ENCODE data around the gene FAM222A.

FAM222A gene

DNA sequence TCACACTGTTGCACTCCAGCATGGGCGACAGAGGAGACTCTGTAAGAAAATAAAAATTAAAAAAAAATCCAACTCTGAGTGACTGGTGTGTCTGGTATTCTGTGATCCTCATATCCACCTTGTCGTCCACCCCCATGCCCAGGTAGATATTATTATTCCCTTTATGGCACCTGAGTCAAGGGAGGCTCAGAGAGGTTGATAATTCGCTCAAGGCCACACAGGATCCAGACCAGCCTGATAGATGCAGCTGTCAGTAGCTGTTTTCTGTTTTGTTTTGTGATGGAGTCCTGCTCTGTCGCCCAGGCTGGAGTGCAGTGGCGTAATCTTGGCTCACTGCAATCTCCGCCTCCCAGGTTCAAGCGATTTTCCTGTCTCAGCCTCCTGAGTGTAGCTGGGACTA, 14.8 kb upstream of the FAM222A start:
- no CpG with 5 or more reads among the region's 7 CpGs for WGBS (ENCODE audit: extremely low coverage, insufficient coverage, low lambda C conversion rate)

DNA sequence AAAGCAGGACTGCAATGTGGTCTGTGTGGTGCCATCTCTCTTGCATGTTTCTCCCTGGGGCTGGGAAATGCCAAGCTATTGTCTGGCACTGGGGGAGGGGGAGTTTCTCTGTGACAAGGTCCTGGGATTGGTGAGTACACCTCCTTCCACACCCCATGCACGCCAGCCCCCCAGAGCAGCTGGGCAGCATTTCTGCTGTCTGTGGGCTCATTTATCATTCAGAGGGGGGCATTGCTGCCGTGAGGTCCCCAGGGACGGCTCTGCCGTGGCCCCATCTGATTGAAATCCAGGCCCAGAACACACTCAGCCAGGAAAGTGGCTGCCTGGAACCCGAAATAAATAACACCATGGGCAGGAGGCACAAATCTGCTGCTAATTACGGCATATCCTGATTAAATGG, 12.6 kb upstream of the FAM222A start:
- Histone ChIP-seq H4K5ac (ENCODE audit: low read length) (no peak overlapping the region), H3K4me3 (ENCODE audit: low read length) (no peak overlapping the region), H2BK120ac (ENCODE audit: low read depth, low read length) (no peak overlapping the region), H3K56ac (ENCODE audit: low read length) (no peak overlapping the region), H3K23ac (ENCODE audit: low read length) (no peak overlapping the region), H2AK5ac (ENCODE audit: low read length) (no peak overlapping the region), H3K27me3 (ENCODE audit: insufficient read depth, low read length, poor library complexity) (no peaks in the 10 kb centered on the region), H3K4me1 (ENCODE audit: control insufficient read depth, low read depth, low read length) (no peaks in the 10 kb centered on the region), H2BK5ac (ENCODE audit: low read length) (no peak overlapping the region), H4K8ac (ENCODE audit: low read depth, low read length) (no peak overlapping the region), H3K4me2 (ENCODE audit: low read length) (no peak overlapping the region), H2BK15ac (replicated peaks; ENCODE audit: low read depth) (no peak overlapping the region), H3K27ac (ENCODE audit: low read depth, low read length) (no peak overlapping the region), H3K9ac (ENCODE audit: low read length) (no peak overlapping the region), H3K36me3 (ENCODE audit: control insufficient read depth, insufficient read depth, low read length) (no peaks in the 10 kb centered on the region), H3K18ac (ENCODE audit: low read length) (no peak overlapping the region), H3K79me1 (ENCODE audit: low read length) (no peaks in the 10 kb centered on the region), H3K4ac (ENCODE audit: low read depth, low read length) (no peak overlapping the region), H3K79me2 (ENCODE audit: control insufficient read depth, insufficient read depth, low read length) (no peaks in the 10 kb centered on the region)
- no CpG with 5 or more reads among the region's 6 CpGs for WGBS (ENCODE audit: extremely low coverage, insufficient coverage, low lambda C conversion rate)
- no peak for DNase-seq

More for the DNA sequence above, 14.8 kb upstream of the FAM222A start:
- no peak overlapping the region for H2AK5ac ChIP-seq (ENCODE audit: low read length)
- H3K79me2 ChIP-seq (ENCODE audit: control insufficient read depth, insufficient read depth, low read length) = no peaks in the 10 kb centered on the region
- no peak overlapping the region for H3K4ac ChIP-seq (ENCODE audit: low read depth, low read length)
- H3K18ac ChIP-seq (ENCODE audit: low read length) = no peak overlapping the region
- H3K4me3 ChIP-seq (ENCODE audit: low read length) = no peak overlapping the region
- H2BK5ac ChIP-seq (ENCODE audit: low read length) = no peak overlapping the region
- no peaks in the 10 kb centered on the region for H3K4me1 ChIP-seq (ENCODE audit: control insufficient read depth, low read depth, low read length)
- H3K27me3 ChIP-seq (ENCODE audit: insufficient read depth, low read length, poor library complexity) = no peaks in the 10 kb centered on the region
- no peak overlapping the region for H2BK120ac ChIP-seq (ENCODE audit: low read depth, low read length)
- no peak for DNase-seq
- no peak overlapping the region for H3K4me2 ChIP-seq (ENCODE audit: low read length)
- H3K23ac ChIP-seq (ENCODE audit: low read length) = no peak overlapping the region
- no peaks in the 10 kb centered on the region for H3K36me3 ChIP-seq (ENCODE audit: control insufficient read depth, insufficient read depth, low read length)
- no peak overlapping the region for H3K9ac ChIP-seq (ENCODE audit: low read length)
- no peak overlapping the region for H3K27ac ChIP-seq (ENCODE audit: low read depth, low read length)
- H4K8ac ChIP-seq (ENCODE audit: low read depth, low read length) = no peak overlapping the region
- H4K5ac ChIP-seq (ENCODE audit: low read length) = no peak overlapping the region
- H3K79me1 ChIP-seq (ENCODE audit: low read length) = no peaks in the 10 kb centered on the region
- H2BK15ac ChIP-seq (replicated peaks; ENCODE audit: low read depth) = no peak overlapping the region
- no peak overlapping the region for H3K56ac ChIP-seq (ENCODE audit: low read length)

DNA sequence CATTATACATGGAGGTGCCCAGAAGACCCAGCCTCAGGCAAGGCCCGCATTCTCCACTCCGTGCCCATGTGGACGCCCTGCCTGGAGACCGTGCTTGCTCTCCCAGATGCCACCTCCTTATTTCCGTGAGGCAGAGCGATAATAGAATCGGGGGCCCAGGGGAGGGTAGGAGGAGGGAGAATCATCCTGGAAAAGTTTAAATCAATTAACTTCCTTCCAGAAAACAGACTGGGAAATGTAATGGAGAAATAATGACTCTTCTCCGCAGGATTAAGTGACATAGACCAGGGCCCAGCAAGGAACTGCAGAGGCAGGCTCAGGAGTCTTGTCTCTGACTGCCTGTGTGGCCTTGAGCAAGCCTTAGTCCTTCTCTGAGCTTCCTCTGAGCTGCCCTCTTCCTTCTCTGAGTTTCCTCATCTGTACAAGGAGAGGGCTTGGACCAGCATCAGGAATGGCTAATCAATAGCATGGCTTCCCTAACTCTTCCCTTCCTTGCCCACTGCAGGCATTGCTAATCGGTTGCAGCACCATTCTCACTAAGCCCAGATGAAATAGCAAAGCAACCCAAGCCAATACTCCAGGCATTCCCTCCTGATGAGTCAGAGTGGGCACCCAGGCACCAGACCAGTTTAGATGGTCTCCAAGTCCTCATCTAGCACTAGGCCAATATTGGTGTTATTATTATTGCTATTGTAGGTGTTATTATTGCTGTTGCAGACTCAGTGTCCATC, 11.3 kb upstream of the FAM222A start:
- no peak overlapping the region for H3K56ac ChIP-seq (ENCODE audit: low read length)
- H2BK5ac ChIP-seq (ENCODE audit: low read length) = no peak overlapping the region
- no peak overlapping the region for H3K23ac ChIP-seq (ENCODE audit: low read length)
- WGBS (ENCODE audit: extremely low coverage, insufficient coverage, low lambda C conversion rate) = no CpG with 5 or more reads among the region's 9 CpGs
- H3K4ac ChIP-seq (ENCODE audit: low read depth, low read length) = no peak overlapping the region
- H2BK15ac ChIP-seq (replicated peaks; ENCODE audit: low read depth) = no peak overlapping the region
- H3K9ac ChIP-seq (ENCODE audit: low read length) = no peak overlapping the region
- no peak overlapping the region for H3K4me3 ChIP-seq (ENCODE audit: low read length)
- DNase-seq = no peak
- no peak overlapping the region for H2BK120ac ChIP-seq (ENCODE audit: low read depth, low read length)
- H3K36me3 ChIP-seq (ENCODE audit: control insufficient read depth, insufficient read depth, low read length) = no peaks in the 10 kb centered on the region
- H3K4me2 ChIP-seq (ENCODE audit: low read length) = no peak overlapping the region
- no peaks in the 10 kb centered on the region for H3K27me3 ChIP-seq (ENCODE audit: insufficient read depth, low read length, poor library complexity)
- H3K79me1 ChIP-seq (ENCODE audit: low read length) = no peaks in the 10 kb centered on the region
- no peak overlapping the region for H2AK5ac ChIP-seq (ENCODE audit: low read length)
- H4K8ac ChIP-seq (ENCODE audit: low read depth, low read length) = no peak overlapping the region
- no peaks in the 10 kb centered on the region for H3K4me1 ChIP-seq (ENCODE audit: control insufficient read depth, low read depth, low read length)
- H4K5ac ChIP-seq (ENCODE audit: low read length) = no peak overlapping the region
- H3K18ac ChIP-seq (ENCODE audit: low read length) = no peak overlapping the region
- H3K27ac ChIP-seq (ENCODE audit: low read depth, low read length) = no peak overlapping the region
- no peaks in the 10 kb centered on the region for H3K79me2 ChIP-seq (ENCODE audit: control insufficient read depth, insufficient read depth, low read length)

DNA sequence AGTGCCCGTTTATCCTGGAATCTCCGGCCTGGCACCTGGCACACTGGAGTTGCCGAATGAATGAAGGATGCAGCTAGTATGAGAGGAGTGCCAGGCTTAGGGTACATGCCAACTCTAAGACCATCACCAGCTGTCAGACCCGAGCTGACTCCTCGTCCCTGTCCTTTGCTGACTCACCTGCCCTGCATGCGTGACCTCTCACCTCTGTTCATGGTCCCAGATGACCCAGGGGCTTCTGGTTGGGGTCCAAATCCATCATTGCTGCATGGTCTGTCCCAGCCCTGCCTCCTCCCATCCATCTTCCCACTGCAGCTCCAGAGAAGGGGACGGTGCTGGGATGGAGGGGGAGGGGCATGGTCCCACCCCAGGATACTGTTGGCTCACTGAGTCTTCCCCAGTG, 9.9 kb upstream of the FAM222A start:
- no peak overlapping the region for H3K4me2 ChIP-seq (ENCODE audit: low read length)
- no peak overlapping the region for H3K27ac ChIP-seq (ENCODE audit: low read depth, low read length)
- H3K23ac ChIP-seq (ENCODE audit: low read length) = no peak overlapping the region
- no peak overlapping the region for H3K9ac ChIP-seq (ENCODE audit: low read length)
- no CpG with 5 or more reads among the region's 7 CpGs for WGBS (ENCODE audit: extremely low coverage, insufficient coverage, low lambda C conversion rate)
- no peaks in the 10 kb centered on the region for H3K79me2 ChIP-seq (ENCODE audit: control insufficient read depth, insufficient read depth, low read length)
- H2BK5ac ChIP-seq (ENCODE audit: low read length) = no peak overlapping the region
- no peak overlapping the region for H2BK120ac ChIP-seq (ENCODE audit: low read depth, low read length)
- no peak overlapping the region for H3K18ac ChIP-seq (ENCODE audit: low read length)
- H3K4ac ChIP-seq (ENCODE audit: low read depth, low read length) = no peak overlapping the region
- no peak overlapping the region for H4K5ac ChIP-seq (ENCODE audit: low read length)
- H2BK15ac ChIP-seq (replicated peaks; ENCODE audit: low read depth) = no peak overlapping the region
- DNase-seq = no peak
- no peak overlapping the region for H3K4me3 ChIP-seq (ENCODE audit: low read length)
- no peak overlapping the region for H2AK5ac ChIP-seq (ENCODE audit: low read length)
- H4K8ac ChIP-seq (ENCODE audit: low read depth, low read length) = no peak overlapping the region
- no peaks in the 10 kb centered on the region for H3K27me3 ChIP-seq (ENCODE audit: insufficient read depth, low read length, poor library complexity)
- no peaks in the 10 kb centered on the region for H3K36me3 ChIP-seq (ENCODE audit: control insufficient read depth, insufficient read depth, low read length)
- no peaks in the 10 kb centered on the region for H3K4me1 ChIP-seq (ENCODE audit: control insufficient read depth, low read depth, low read length)
- no peaks in the 10 kb centered on the region for H3K79me1 ChIP-seq (ENCODE audit: low read length)
- no peak overlapping the region for H3K56ac ChIP-seq (ENCODE audit: low read length)

DNA sequence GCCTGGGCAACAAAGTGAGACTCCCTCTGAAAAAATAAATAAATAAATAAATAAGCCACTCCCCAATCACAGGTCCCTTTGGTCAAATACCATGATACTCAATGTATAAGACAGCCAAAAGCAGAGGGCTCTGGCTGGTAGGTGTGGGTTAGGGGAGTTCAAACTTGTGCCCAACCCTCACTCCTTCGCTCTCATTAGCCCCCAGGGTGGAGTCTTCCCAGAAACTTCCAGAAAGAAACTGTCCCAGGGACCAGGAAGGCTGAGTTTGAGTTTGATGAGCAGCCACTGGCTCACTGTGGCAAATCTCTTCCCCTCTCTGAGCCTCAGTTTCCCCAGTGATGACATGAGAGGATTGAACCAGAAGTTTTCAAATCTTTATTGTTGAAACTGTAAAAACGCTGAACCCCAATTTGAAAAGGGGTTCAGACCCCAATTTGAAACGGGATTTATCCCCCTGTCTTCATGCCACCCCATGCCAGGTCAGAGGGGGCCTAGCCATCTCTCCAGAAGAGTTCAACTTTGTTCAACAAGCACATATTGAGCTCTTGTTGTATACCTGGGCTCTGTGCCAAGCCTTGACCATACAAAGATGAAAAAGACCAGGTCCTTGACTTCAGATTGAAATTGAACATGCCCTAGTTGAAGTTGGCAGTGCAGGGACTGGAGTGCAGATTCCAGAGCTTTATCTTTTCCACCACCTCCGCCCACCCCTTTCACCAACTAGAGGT, 9.1 kb upstream of the FAM222A start:
- Histone ChIP-seq H2BK120ac (ENCODE audit: low read depth, low read length) (no peak overlapping the region), H3K79me1 (ENCODE audit: low read length) (no peaks in the 10 kb centered on the region), H3K18ac (ENCODE audit: low read length) (no peak overlapping the region), H2AK5ac (ENCODE audit: low read length) (no peak overlapping the region), H3K79me2 (ENCODE audit: control insufficient read depth, insufficient read depth, low read length) (no peaks in the 10 kb centered on the region), H2BK15ac (replicated peaks; ENCODE audit: low read depth) (no peak overlapping the region), H3K4me3 (ENCODE audit: low read length) (no peak overlapping the region), H3K27me3 (ENCODE audit: insufficient read depth, low read length, poor library complexity) (no peaks in the 10 kb centered on the region), H3K36me3 (ENCODE audit: control insufficient read depth, insufficient read depth, low read length) (no peaks in the 10 kb centered on the region), H3K4me1 (ENCODE audit: control insufficient read depth, low read depth, low read length) (no peaks in the 10 kb centered on the region), H2BK5ac (ENCODE audit: low read length) (no peak overlapping the region), H3K23ac (ENCODE audit: low read length) (no peak overlapping the region), H4K8ac (ENCODE audit: low read depth, low read length) (no peak overlapping the region), H3K4me2 (ENCODE audit: low read length) (no peak overlapping the region), H3K9ac (ENCODE audit: low read length) (no peak overlapping the region), H4K5ac (ENCODE audit: low read length) (no peak overlapping the region), H3K27ac (ENCODE audit: low read depth, low read length) (no peak overlapping the region), H3K4ac (ENCODE audit: low read depth, low read length) (no peak overlapping the region), H3K56ac (ENCODE audit: low read length) (no peak overlapping the region)
- no peak for DNase-seq
- no CpG with 5 or more reads among the region's 4 CpGs for WGBS (ENCODE audit: extremely low coverage, insufficient coverage, low lambda C conversion rate)

All from mesendoderm (in vitro differentiated cells).